ENCODE results near the gene KNSTRN. TPM values are rescaled to one million over a fixed set of nuclear protein-coding genes. Genes with fewer than 3 reads are reported as not detected.

Gene KNSTRN
- total RNA-seq, 1 donor from 2014 or later, result 28.4 TPM

- Mint-ChIP-seq H3K4me3 (ENCODE audit: unreplicated experiment) (no peak overlapping the region), H3K9me3 (ENCODE audit: low read depth) (no peaks in the 10 kb centered on the region), H3K27ac (ENCODE audit: unreplicated experiment) (no peak overlapping the region), H3K4me1 (ENCODE audit: low read depth) (no peaks in the 10 kb centered on the region), H3K27me3 (ENCODE audit: low read depth) (no peaks in the 10 kb centered on the region), H3K36me3 (ENCODE audit: low read depth) (peaks cover 44% of the 10 kb centered on the region)
- DNase-seq (ENCODE audit: low spot score), result no peak
- no peak for TF ChIP-seq CTCF (IDR thresholded peaks at IDR 0.05)
These were observed 32.7 kb downstream of the KNSTRN start for GRCh38 chr15:40415226-40415625.

DNA sequence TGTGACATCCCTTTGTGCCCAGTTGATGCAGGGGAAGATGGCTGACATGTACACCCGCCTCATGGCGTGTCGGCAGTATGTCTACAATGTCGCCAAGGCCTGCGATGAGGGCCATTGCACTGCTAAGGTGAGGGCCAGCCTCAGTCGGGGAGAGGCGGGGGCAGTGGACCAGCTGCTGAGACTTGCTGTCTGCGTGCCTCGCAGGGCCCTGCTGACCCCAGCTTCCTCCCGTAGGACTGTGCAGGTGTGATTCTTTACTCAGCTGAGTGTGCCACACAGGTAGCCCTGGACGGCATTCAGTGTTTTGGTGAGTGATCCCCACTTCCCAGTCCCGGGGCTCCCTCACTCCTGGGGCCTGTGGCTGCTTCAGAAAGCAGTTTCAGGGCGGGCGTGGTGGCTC lies 33.5 kb downstream of the KNSTRN start:
- H3K27me3 Mint-ChIP-seq (ENCODE audit: low read depth), result no peaks in the 10 kb centered on the region
- no peak for DNase-seq (ENCODE audit: low spot score)
- H3K36me3 Mint-ChIP-seq (ENCODE audit: low read depth), result peaks cover 37% of the 10 kb centered on the region

GRCh38 chr15:40418126-40418525 lies 35.6 kb downstream of the KNSTRN start:
- no peak for DNase-seq (ENCODE audit: low spot score)
- no peak overlapping the region for H3K4me3 Mint-ChIP-seq (ENCODE audit: unreplicated experiment)
- H3K9me3 Mint-ChIP-seq (ENCODE audit: low read depth), result no peaks in the 10 kb centered on the region
- peaks cover 22% of the 10 kb centered on the region for H3K36me3 Mint-ChIP-seq (ENCODE audit: low read depth)
- TF ChIP-seq CTCF (IDR thresholded peaks at IDR 0.05), result no peak
- peaks cover 13% of the 10 kb centered on the region for H3K4me1 Mint-ChIP-seq (ENCODE audit: low read depth)
- H3K27ac Mint-ChIP-seq (ENCODE audit: unreplicated experiment), result no peak overlapping the region
- no peaks in the 10 kb centered on the region for H3K27me3 Mint-ChIP-seq (ENCODE audit: low read depth)

More for the DNA sequence above, 33.5 kb downstream of the KNSTRN start:
- TF ChIP-seq CTCF (IDR thresholded peaks at IDR 0.05), result no peak
- Mint-ChIP-seq H3K9me3 (ENCODE audit: low read depth) (no peaks in the 10 kb centered on the region), H3K27ac (ENCODE audit: unreplicated experiment) (no peak overlapping the region), H3K4me3 (ENCODE audit: unreplicated experiment) (no peak overlapping the region), H3K4me1 (ENCODE audit: low read depth) (peaks cover 3% of the 10 kb centered on the region)

- TF ChIP-seq CTCF (IDR thresholded peaks at IDR 0.05), result no peak
- peaks cover 13% of the 10 kb centered on the region for H3K4me1 Mint-ChIP-seq (ENCODE audit: low read depth)
- no peaks in the 10 kb centered on the region for H3K27me3 Mint-ChIP-seq (ENCODE audit: low read depth)
- no peaks in the 10 kb centered on the region for H3K9me3 Mint-ChIP-seq (ENCODE audit: low read depth)
- no peak for DNase-seq (ENCODE audit: low spot score)
- no peak overlapping the region for H3K27ac Mint-ChIP-seq (ENCODE audit: unreplicated experiment)
- peaks cover 11% of the 10 kb centered on the region for H3K36me3 Mint-ChIP-seq (ENCODE audit: low read depth)
- no peak overlapping the region for H3K4me3 Mint-ChIP-seq (ENCODE audit: unreplicated experiment)
These were observed 37.7 kb downstream of the KNSTRN start for GRCh38 chr15:40420071-40420713.

- no peak overlapping the region for H3K4me3 Mint-ChIP-seq (ENCODE audit: unreplicated experiment)
- peaks cover 13% of the 10 kb centered on the region for H3K4me1 Mint-ChIP-seq (ENCODE audit: low read depth)
- TF ChIP-seq CTCF (IDR thresholded peaks at IDR 0.05), result no peak
- no peak for DNase-seq (ENCODE audit: low spot score)
- peaks cover 8% of the 10 kb centered on the region for H3K36me3 Mint-ChIP-seq (ENCODE audit: low read depth)
- no peak overlapping the region for H3K27ac Mint-ChIP-seq (ENCODE audit: unreplicated experiment)
- no peaks in the 10 kb centered on the region for H3K27me3 Mint-ChIP-seq (ENCODE audit: low read depth)
- H3K9me3 Mint-ChIP-seq (ENCODE audit: low read depth), result no peaks in the 10 kb centered on the region
These were observed 38.3 kb downstream of the KNSTRN start for GRCh38 chr15:40420793-40421192.

Data from chondrocyte (in vitro differentiated cells).